Testis (tissue), 2 donors: ENCODE measurements around the gene ANKRD2.

Experiments used
- CTCF ChIP-seq, 3 experiments: fragments of 450-650 bp in 2 of 3; fragments of 200-600 bp in 1 of 3; sonication (generic) in 1 of 3; IDR thresholded peaks; one replicate each; pipeline ENCODE4 v1.5.1; 2016 to 2019; ENCODE audit warnings: antibody characterized with exemption in 3 of 3, mild to moderate bottlenecking in 2 of 3, moderate library complexity in 1 of 3
- POLR2A ChIP-seq: fragments of 450-650 bp; IDR thresholded peaks from one replicate; pipeline ENCODE4 v1.6.1; 2017; ENCODE audit warnings: antibody characterized with exemption, mild to moderate bottlenecking, moderate library complexity

- TF ChIP-seq CTCF (IDR thresholded peaks at IDR 0.05) (no peak), POLR2A (no peak)
Observed at GRCh38 chr10:97618733-97619132, 46.2 kb downstream of the ANKRD2 start.
